HL-60 (cell line): ENCODE measurements around the gene IKZF5.

ENCODE experiments used
- GABPA ChIP-seq: IDR thresholded peaks from 2 replicates; pipeline ENCODE4 v1.6.1; 2012; ENCODE audit warnings: low read depth
- POLR2AphosphoS5 ChIP-seq: IDR thresholded peaks from 2 replicates; pipeline ENCODE4 v1.6.1; 2012; ENCODE audit warnings: low read depth
- REST ChIP-seq: IDR thresholded peaks from 2 replicates; pipeline ENCODE4 v1.6.1; 2012; ENCODE audit warnings: low read depth; ENCODE audit not compliant: insufficient replicate concordance
- SPI1 ChIP-seq: IDR thresholded peaks from 2 replicates; pipeline ENCODE4 v1.6.1; 2012; ENCODE audit warnings: low read depth, mild to moderate bottlenecking, borderline replicate concordance
- TF ChIP-seq, protein P1 (sequence below): IDR thresholded peaks from one replicate; pipeline ENCODE4 v1.5.1; 2011; ENCODE audit warnings: low read length, control low read depth, inconsistent platforms; ENCODE audit not compliant: insufficient read depth

GRCh38 chr10:122957474-122957873, 51.1 kb downstream of the IKZF5 start:
- TF ChIP-seq, protein P1, sequence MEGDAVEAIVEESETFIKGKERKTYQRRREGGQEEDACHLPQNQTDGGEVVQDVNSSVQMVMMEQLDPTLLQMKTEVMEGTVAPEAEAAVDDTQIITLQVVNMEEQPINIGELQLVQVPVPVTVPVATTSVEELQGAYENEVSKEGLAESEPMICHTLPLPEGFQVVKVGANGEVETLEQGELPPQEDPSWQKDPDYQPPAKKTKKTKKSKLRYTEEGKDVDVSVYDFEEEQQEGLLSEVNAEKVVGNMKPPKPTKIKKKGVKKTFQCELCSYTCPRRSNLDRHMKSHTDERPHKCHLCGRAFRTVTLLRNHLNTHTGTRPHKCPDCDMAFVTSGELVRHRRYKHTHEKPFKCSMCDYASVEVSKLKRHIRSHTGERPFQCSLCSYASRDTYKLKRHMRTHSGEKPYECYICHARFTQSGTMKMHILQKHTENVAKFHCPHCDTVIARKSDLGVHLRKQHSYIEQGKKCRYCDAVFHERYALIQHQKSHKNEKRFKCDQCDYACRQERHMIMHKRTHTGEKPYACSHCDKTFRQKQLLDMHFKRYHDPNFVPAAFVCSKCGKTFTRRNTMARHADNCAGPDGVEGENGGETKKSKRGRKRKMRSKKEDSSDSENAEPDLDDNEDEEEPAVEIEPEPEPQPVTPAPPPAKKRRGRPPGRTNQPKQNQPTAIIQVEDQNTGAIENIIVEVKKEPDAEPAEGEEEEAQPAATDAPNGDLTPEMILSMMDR = no peak
- TF ChIP-seq POLR2AphosphoS5 (no peak), REST (no peak), GABPA (no peak), SPI1 (no peak)
